Gastrocnemius medialis (tissue), 4 donors: Measurements from ENCODE around the gene FAM107A. TPM values are rescaled to one million over a fixed set of nuclear protein-coding genes. Genes with fewer than 3 reads are reported as not detected.

Experiments used
- ATAC-seq, 2 donors: fragments of 150-250 bp; one replicate each; pipeline ENCODE4 v1.9.1; 2016
- DNase-seq, 2 donors: peaks; one replicate each; pipeline ENCODE4 v3.0.0-alpha.2; 2019
- H3K27ac ChIP-seq, 4 donors: fragments of 200-600 bp; sonication (generic); 1 replicate in 1 of 4; 2 replicates in 3 of 4; pipeline ENCODE4 v1.5.1; 2016 to 2018; ENCODE audit warnings: mild to moderate bottlenecking in 2 of 4, moderate library complexity in 1 of 4
- H3K27me3 ChIP-seq, 3 donors: fragments of 200-600 bp; sonication (generic) in 2 of 3; 1 replicate in 1 of 3; 2 replicates in 2 of 3; pipeline versions ENCODE4 v1.5.1 to v1.6.0; 2016 to 2019; ENCODE audit warnings: mild to moderate bottlenecking in 1 of 3, moderate library complexity in 1 of 3
- H3K36me3 ChIP-seq, 2 donors: fragments of 200-600 bp; sonication (generic) in 1 of 2; one replicate each; pipeline ENCODE4 v1.5.1; 2017 to 2018
- H3K4me1 ChIP-seq, 2 donors: fragments of 200-600 bp; sonication (generic) in 1 of 2; one replicate each; pipeline ENCODE4 v1.5.1; 2016 to 2017; ENCODE audit warnings: mild to moderate bottlenecking in 2 of 2
- H3K4me3 ChIP-seq, 4 donors: fragments of 200-600 bp; sonication (generic) in 3 of 4; 1 replicate in 1 of 4; 2 replicates in 3 of 4; pipeline ENCODE4 v1.5.1; 2016 to 2019; ENCODE audit warnings: mild to moderate bottlenecking in 2 of 4
- H3K9me3 ChIP-seq, 3 donors: fragments of 200-600 bp; sonication (generic) in 2 of 3; 1 replicate in 1 of 3; 2 replicates in 2 of 3; pipeline ENCODE4 v1.5.1; 2016 to 2019
- POLR2A ChIP-seq, 2 donors: fragments of 450-650 bp; IDR thresholded peaks; one replicate each; pipeline ENCODE4 v1.6.1; 2017; ENCODE audit warnings: antibody characterized with exemption in 2 of 2, mild to moderate bottlenecking in 2 of 2, moderate library complexity in 2 of 2
- in situ Hi-C, 4 donors: fragments of 200-750 bp; cut with MboI; loops; one replicate each; pipeline versions ENCODE4 v1.15.0 to v1.8.0; 2017; ENCODE audit warnings: low sequenced_read_pairs in 4 of 4
- intact Hi-C: fragments of 100-400 bp; cut with DNase I; formaldehyde crosslinking; loops from one replicate; pipeline ENCODE4 v1.15.1; 2023; ENCODE audit warnings: low total_unique reads
- total RNA-seq, 4 donors: library from RNA; depleted of rRNA; stranded (reverse); fragments of >200 nt; gene quantifications; one replicate each; pipeline versions ENCODE4 v1.1.0 to v1.2.3, GENCODE V29; 2016
- TF ChIP-seq, protein P1 (sequence below), 5 experiments: fragments of 450-650 bp in 3 of 5; fragments of 200-600 bp in 2 of 5; sonication (generic) in 2 of 5; IDR thresholded peaks in 4 of 5; conservative IDR thresholded peaks in 1 of 5; 1 replicate in 4 of 5; 2 replicates in 1 of 5; pipeline ENCODE4 v1.5.1; 2016 to 2019; ENCODE audit warnings: antibody characterized with exemption in 5 of 5, mild to moderate bottlenecking in 3 of 5, moderate library complexity in 3 of 5

Gene FAM107A
- total RNA-seq, 4 donors from 2014 or later, result 21.1 to 28.5 (median 27.6) TPM

DNA sequence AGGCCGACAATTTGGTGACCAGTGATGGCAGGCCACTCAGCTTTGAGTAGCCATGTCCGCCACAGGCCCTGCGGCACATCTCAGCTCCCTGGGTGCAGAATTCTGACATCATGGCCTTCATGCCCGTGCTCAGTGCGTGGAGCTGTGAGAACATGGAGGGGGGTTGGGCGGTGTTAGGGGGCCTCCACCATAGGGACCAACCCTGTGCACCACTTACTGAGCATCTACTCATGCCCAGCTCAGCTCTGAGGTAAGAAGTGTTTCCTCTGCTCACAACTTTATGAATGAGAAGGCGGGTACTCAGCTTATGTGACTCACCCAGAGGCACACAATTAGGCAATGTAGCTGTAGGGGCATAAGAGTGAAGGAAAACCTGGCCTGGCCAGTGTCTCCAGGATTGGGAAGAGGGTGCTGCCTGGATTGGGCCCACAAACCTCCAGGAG lies 50.7 kb downstream of the FAM107A start:
- H3K4me3 ChIP-seq, result no peak overlapping the region
- TF ChIP-seq, protein P1, sequence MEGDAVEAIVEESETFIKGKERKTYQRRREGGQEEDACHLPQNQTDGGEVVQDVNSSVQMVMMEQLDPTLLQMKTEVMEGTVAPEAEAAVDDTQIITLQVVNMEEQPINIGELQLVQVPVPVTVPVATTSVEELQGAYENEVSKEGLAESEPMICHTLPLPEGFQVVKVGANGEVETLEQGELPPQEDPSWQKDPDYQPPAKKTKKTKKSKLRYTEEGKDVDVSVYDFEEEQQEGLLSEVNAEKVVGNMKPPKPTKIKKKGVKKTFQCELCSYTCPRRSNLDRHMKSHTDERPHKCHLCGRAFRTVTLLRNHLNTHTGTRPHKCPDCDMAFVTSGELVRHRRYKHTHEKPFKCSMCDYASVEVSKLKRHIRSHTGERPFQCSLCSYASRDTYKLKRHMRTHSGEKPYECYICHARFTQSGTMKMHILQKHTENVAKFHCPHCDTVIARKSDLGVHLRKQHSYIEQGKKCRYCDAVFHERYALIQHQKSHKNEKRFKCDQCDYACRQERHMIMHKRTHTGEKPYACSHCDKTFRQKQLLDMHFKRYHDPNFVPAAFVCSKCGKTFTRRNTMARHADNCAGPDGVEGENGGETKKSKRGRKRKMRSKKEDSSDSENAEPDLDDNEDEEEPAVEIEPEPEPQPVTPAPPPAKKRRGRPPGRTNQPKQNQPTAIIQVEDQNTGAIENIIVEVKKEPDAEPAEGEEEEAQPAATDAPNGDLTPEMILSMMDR (IDR thresholded peaks at IDR 0.05 in 4 of 5, conservative IDR thresholded peaks at IDR 0.05 in 1 of 5), result no peak
- TF ChIP-seq POLR2A (IDR thresholded peaks at IDR 0.05), result no peak
- no peak overlapping the region for H3K27ac ChIP-seq
- in situ Hi-C loops, result loop anchor here in 1 of 4 donors (25.0 kb wide), 1 partner anchor 339 kb away; no protein-coding TSS in a partner anchor
- peaks cover 0 to 18% of the 10 kb centered on the region in 2 donors for H3K36me3 ChIP-seq
- DNase-seq (no peak), ATAC-seq (no peak)
- intact Hi-C loops, result no loop called here
- no peaks in the 10 kb centered on the region for H3K27me3 ChIP-seq
- no peaks in the 10 kb centered on the region for H3K4me1 ChIP-seq
- no peaks in the 10 kb centered on the region for H3K9me3 ChIP-seq

DNA sequence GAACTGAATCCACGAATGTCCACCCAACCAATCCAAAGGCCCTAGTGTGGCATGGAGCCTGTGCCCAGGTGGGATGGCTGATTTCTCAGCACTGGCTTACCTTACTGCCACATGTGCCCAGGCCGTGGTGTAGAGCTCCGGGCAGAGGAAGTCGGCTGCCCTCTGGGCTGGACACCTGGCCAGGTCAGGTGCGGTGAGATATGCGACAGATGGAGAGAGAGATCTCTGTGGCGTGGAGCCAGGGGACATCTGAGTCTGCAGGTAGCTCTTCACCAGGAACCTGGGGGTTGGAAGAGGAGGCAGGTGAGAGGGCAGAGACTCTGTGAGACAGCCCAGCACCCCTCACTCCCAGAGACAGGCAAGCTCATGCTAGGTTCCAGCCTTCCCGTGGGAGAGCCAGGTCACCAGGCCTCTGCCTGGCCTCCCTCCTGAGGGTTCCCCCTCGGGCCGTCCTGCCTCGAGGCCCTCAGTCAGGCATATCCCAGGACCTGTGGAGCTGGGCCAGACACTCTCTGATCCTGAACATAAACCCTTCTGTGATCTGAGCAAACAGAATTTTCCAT lies 52.8 kb downstream of the FAM107A start:
- DNase-seq (no peak), ATAC-seq (no peak)
- H3K4me1 ChIP-seq, result no peaks in the 10 kb centered on the region
- in situ Hi-C loops (no loop called here), intact Hi-C loops (no loop called here)
- TF ChIP-seq, protein P1 (IDR thresholded peaks at IDR 0.05 in 4 of 5, conservative IDR thresholded peaks at IDR 0.05 in 1 of 5), result no peak
- TF ChIP-seq POLR2A (IDR thresholded peaks at IDR 0.05), result no peak
- H3K9me3 ChIP-seq, result no peaks in the 10 kb centered on the region
- H3K27me3 ChIP-seq, result no peaks in the 10 kb centered on the region
- no peak overlapping the region for H3K27ac ChIP-seq
- H3K36me3 ChIP-seq, result peaks cover 0 to 14% of the 10 kb centered on the region in 2 donors
- H3K4me3 ChIP-seq, result no peak overlapping the region

DNA sequence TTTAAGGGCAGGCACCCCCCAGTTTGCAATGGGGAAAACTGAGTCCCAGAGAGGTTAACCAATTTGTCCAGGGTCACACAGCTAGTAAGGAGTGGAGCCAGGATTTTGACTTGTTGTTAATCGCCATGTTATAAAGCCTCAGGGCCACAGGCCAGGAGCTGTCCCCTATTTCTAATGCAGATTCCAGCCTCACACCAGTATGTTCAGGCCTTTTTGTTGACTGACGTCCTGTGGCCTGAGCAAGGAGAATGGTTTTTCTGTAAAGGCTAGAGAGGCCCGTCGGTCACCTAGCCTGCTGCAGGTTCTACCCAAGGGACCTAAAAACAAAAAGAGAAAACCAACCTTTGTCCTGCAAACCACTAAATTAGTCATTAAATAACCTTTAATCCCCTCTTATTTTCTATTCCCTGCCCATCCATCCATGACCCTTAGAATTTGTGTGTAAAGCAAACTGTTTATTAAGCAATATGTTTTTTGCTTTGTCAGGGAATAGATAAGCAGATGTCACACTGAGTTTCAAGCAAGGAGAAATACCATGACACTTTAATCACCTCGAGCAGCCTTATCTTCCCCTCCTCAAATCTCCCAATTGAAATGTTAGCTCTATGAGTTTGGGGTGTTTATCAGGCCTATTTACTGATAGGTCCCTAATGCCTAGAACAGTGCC lies 54.3 kb downstream of the FAM107A start:
- in situ Hi-C loops, result no loop called here

DNA sequence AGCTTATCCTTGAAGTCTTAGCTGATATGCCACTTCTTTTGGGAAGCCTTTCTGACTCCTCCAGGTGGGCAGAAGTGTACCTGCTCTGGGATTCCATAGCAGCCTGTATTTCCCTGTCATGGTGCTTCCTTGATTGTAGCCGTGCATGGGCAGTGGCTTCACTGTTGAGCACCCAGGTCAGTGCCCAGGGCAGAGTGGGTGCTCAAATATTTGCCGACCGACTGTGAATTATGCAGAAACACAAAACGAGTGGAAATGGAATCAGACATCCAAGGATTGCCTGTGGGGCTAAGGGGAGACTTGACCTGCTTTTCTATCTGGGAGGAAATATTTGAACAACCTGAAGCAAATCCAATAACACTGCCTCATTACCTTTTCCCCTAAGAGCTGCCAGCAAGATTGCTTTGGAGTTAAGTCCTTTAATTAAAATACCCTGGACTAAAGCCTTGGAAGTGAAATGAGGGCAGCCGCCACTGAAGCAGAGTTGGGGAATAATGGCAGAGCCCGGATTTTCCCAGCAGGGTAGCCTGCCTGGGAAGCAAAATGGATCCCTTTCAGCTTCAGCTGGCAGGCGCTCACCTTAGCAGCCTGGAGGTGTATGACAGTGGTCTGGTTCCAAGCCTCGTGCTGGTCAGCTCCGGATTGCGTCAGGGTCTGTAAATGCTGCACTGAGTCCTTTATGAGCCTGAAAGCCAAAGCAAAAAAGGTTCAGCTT lies 55.1 kb downstream of the FAM107A start:
- peak in 1 of 2 donors; percentile 36 for DNase-seq
- in situ Hi-C loops (no loop called here), intact Hi-C loops (no loop called here)
- no peak overlapping the region for H3K4me3 ChIP-seq
- peak; percentile 41 to 75 for ATAC-seq
- no peaks in the 10 kb centered on the region for H3K9me3 ChIP-seq
- no peak overlapping the region for H3K27ac ChIP-seq
- H3K27me3 ChIP-seq, result no peaks in the 10 kb centered on the region
- TF ChIP-seq, protein P1 (IDR thresholded peaks at IDR 0.05 in 4 of 5, conservative IDR thresholded peaks at IDR 0.05 in 1 of 5), result no peak
- no peak for TF ChIP-seq POLR2A (IDR thresholded peaks at IDR 0.05)
- peaks cover 0 to 16% of the 10 kb centered on the region in 2 donors for H3K36me3 ChIP-seq
- no peaks in the 10 kb centered on the region for H3K4me1 ChIP-seq

More for the DNA sequence above, 54.3 kb downstream of the FAM107A start:
- Histone ChIP-seq H3K36me3 (peaks cover 0 to 16% of the 10 kb centered on the region in 2 donors), H3K27me3 (no peaks in the 10 kb centered on the region), H3K27ac (no peak overlapping the region), H3K9me3 (no peaks in the 10 kb centered on the region), H3K4me1 (no peaks in the 10 kb centered on the region), H3K4me3 (no peak overlapping the region)
- TF ChIP-seq POLR2A (IDR thresholded peaks at IDR 0.05), result no peak
- TF ChIP-seq, protein P1 (IDR thresholded peaks at IDR 0.05 in 4 of 5, conservative IDR thresholded peaks at IDR 0.05 in 1 of 5), result no peak
- intact Hi-C loops, result no loop called here
- ATAC-seq (no peak), DNase-seq (no peak)
